Measurements from ENCODE around the gene PLIN5. TPM values are rescaled to one million over a fixed set of nuclear protein-coding genes. Genes with fewer than 3 reads are reported as not detected.

Gene PLIN5
- total and polyA plus RNA-seq, 4 donors, result 13.3 to 83.8 (median 56.6) TPM

DNA sequence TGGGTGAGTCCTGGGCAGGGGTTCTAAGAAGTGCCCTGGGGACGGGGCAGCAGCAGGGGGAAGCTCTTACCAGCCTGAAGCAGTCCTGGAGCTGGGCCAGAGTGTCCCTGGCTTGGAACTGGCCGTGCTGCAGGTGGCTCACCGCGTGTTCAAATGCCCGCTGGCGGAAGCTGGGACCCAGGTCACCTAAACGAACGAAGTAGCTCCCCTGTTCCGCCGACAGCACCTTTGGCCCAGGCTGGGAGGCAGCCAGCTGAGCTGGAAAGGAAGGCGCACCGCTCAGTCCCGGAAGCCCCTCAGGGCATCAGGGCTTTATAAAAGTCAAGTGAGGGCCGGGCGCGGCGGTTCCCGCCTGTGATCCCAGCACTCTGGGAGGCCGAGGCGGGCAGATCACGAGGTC, 26.3 kb downstream of the PLIN5 start:
- no peak for TF ChIP-seq SP1 (IDR thresholded peaks at IDR 0.05)
- TF ChIP-seq, protein P1, sequence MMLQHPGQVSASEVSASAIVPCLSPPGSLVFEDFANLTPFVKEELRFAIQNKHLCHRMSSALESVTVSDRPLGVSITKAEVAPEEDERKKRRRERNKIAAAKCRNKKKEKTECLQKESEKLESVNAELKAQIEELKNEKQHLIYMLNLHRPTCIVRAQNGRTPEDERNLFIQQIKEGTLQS (IDR thresholded peaks at IDR 0.05), result no peak
- TF ChIP-seq, protein P2, sequence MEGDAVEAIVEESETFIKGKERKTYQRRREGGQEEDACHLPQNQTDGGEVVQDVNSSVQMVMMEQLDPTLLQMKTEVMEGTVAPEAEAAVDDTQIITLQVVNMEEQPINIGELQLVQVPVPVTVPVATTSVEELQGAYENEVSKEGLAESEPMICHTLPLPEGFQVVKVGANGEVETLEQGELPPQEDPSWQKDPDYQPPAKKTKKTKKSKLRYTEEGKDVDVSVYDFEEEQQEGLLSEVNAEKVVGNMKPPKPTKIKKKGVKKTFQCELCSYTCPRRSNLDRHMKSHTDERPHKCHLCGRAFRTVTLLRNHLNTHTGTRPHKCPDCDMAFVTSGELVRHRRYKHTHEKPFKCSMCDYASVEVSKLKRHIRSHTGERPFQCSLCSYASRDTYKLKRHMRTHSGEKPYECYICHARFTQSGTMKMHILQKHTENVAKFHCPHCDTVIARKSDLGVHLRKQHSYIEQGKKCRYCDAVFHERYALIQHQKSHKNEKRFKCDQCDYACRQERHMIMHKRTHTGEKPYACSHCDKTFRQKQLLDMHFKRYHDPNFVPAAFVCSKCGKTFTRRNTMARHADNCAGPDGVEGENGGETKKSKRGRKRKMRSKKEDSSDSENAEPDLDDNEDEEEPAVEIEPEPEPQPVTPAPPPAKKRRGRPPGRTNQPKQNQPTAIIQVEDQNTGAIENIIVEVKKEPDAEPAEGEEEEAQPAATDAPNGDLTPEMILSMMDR (IDR thresholded peaks at IDR 0.05; ENCODE audit: low read depth, low read length, missing input control), result no peak
- no peak for TF ChIP-seq FOXA2 (IDR thresholded peaks at IDR 0.05)
- peaks cover 15 to 70% (median 28%) of the 10 kb centered on the region in 4 donors for H3K36me3 ChIP-seq (ENCODE audit: control insufficient read depth in 4 of 4, insufficient read depth in 3 of 4, low read depth in 1 of 4, low read length in 3 of 4)
- H3K4me1 ChIP-seq (ENCODE audit: control insufficient read depth in 4 of 4, insufficient read depth in 4 of 4, low read length in 3 of 4), result no peaks in the 10 kb centered on the region
- DNase-seq (ENCODE audit: low spot score), result no peak
- H3K9me3 ChIP-seq (ENCODE audit: control insufficient read depth in 4 of 4, low read length in 3 of 4), result no peaks in the 10 kb centered on the region
- no peak overlapping the region for H3K9ac ChIP-seq (ENCODE audit: low read depth in 1 of 2, low read length in 2 of 2)
- 89% methylated on average over 21 of the region's 21 CpGs for WGBS
- H3K27ac ChIP-seq (ENCODE audit: low read depth in 1 of 2, low read length in 2 of 2), result no peak overlapping the region
- no peak overlapping the region for H3K4me3 ChIP-seq (ENCODE audit: low read depth in 1 of 3, low read length in 3 of 3)
- H3K27me3 ChIP-seq (ENCODE audit: control insufficient read depth in 4 of 4, insufficient read depth in 4 of 4, low read length in 3 of 4), result no peaks in the 10 kb centered on the region

DNA sequence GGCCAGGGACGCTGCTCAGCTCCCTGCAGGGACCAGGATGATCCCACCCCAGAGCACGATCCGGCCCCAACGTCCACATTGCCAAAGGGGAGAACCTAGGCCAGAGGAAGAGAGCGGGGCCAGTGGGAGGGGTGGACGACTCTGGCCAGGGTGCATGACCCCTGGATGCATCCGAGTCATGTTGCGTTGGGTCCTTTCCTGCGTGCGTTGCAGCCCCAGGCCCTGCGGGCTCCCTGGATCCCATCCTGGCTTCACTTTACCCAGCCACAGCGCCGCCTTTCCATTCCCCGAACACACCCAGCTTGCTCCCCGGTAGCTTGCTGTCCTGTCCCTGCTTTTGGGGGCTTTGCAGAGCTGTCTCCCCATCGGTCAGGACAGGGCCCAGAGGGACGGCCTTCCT, 27.2 kb downstream of the PLIN5 start:
- Histone ChIP-seq H3K27me3 (ENCODE audit: control insufficient read depth in 4 of 4, insufficient read depth in 4 of 4, low read length in 3 of 4) (no peaks in the 10 kb centered on the region), H3K4me3 (ENCODE audit: low read depth in 1 of 3, low read length in 3 of 3) (no peak overlapping the region), H3K9me3 (ENCODE audit: control insufficient read depth in 4 of 4, low read length in 3 of 4) (no peaks in the 10 kb centered on the region), H3K27ac (ENCODE audit: low read depth in 1 of 2, low read length in 2 of 2) (no peak overlapping the region), H3K4me1 (ENCODE audit: control insufficient read depth in 4 of 4, insufficient read depth in 4 of 4, low read length in 3 of 4) (no peaks in the 10 kb centered on the region), H3K36me3 (ENCODE audit: control insufficient read depth in 4 of 4, insufficient read depth in 3 of 4, low read depth in 1 of 4, low read length in 3 of 4) (peaks cover 8 to 71% (median 23%) of the 10 kb centered on the region in 4 donors), H3K9ac (ENCODE audit: low read depth in 1 of 2, low read length in 2 of 2) (no peak overlapping the region)
- no peak for DNase-seq (ENCODE audit: low spot score)
- WGBS, result 88% methylated on average over 17 of the region's 17 CpGs
- TF ChIP-seq, protein P2 (IDR thresholded peaks at IDR 0.05; ENCODE audit: low read depth, low read length, missing input control), result no peak
- TF ChIP-seq SP1 (IDR thresholded peaks at IDR 0.05), result no peak
- no peak for TF ChIP-seq NR2F2 (IDR thresholded peaks at IDR 0.05)
- TF ChIP-seq HNF4A (conservative IDR thresholded peaks at IDR 0.05), result no peak
- TF ChIP-seq, protein P3, sequence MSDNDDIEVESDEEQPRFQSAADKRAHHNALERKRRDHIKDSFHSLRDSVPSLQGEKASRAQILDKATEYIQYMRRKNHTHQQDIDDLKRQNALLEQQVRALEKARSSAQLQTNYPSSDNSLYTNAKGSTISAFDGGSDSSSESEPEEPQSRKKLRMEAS (IDR thresholded peaks at IDR 0.05), result no peak
- TF ChIP-seq, protein P1 (IDR thresholded peaks at IDR 0.05), result no peak

DNA sequence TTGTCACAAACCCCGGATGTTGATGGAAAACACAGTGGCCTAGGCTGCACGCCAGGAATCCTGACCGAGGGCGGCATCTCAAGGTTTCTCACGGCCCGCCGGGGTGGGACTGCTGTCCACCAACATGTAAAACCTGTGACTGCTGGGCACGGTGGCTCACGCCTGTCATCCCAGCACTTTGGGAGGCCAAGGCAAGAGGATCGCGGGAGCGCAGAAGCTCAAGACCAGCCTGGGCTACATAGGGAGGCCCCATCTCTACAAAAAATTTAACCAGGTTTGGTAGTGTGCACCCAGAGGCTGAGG, 27.9 kb downstream of the PLIN5 start:
- TF ChIP-seq HNF4G (IDR thresholded peaks at IDR 0.05) (no peak), HNF4A (conservative IDR thresholded peaks at IDR 0.05) (no peak), RAD21 (IDR thresholded peaks at IDR 0.05) (no peak), JUND (IDR thresholded peaks at IDR 0.05) (no peak), NR2F2 (IDR thresholded peaks at IDR 0.05) (no peak), GABPA (IDR thresholded peaks at IDR 0.05 in 1 of 2, conservative IDR thresholded peaks at IDR 0.05 in 1 of 2) (no peak), YY1 (IDR thresholded peaks at IDR 0.05) (no peak), SP1 (IDR thresholded peaks at IDR 0.05) (no peak), TAF1 (conservative IDR thresholded peaks at IDR 0.05) (no peak), EGR1 (IDR thresholded peaks at IDR 0.05; ENCODE audit: low read depth in 2 of 2) (no peak), FOXA1 (IDR thresholded peaks at IDR 0.05) (no peak)
- TF ChIP-seq, protein P2 (IDR thresholded peaks at IDR 0.05; ENCODE audit: low read depth, low read length, missing input control), result no peak
- TF ChIP-seq, protein P4, sequence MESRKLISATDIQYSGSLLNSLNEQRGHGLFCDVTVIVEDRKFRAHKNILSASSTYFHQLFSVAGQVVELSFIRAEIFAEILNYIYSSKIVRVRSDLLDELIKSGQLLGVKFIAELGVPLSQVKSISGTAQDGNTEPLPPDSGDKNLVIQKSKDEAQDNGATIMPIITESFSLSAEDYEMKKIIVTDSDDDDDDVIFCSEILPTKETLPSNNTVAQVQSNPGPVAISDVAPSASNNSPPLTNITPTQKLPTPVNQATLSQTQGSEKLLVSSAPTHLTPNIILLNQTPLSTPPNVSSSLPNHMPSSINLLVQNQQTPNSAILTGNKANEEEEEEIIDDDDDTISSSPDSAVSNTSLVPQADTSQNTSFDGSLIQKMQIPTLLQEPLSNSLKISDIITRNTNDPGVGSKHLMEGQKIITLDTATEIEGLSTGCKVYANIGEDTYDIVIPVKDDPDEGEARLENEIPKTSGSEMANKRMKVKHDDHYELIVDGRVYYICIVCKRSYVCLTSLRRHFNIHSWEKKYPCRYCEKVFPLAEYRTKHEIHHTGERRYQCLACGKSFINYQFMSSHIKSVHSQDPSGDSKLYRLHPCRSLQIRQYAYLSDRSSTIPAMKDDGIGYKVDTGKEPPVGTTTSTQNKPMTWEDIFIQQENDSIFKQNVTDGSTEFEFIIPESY (IDR thresholded peaks at IDR 0.05), result no peak
- TF ChIP-seq, protein P3 (IDR thresholded peaks at IDR 0.05), result no peak
- TF ChIP-seq, protein P1 (IDR thresholded peaks at IDR 0.05), result no peak
- H3K27ac ChIP-seq (ENCODE audit: low read depth in 1 of 2, low read length in 2 of 2), result no peak overlapping the region
- H3K9me3 ChIP-seq (ENCODE audit: control insufficient read depth in 4 of 4, low read length in 3 of 4), result no peaks in the 10 kb centered on the region
- no peak for DNase-seq (ENCODE audit: low spot score)
- H3K4me3 ChIP-seq (ENCODE audit: low read depth in 1 of 3, low read length in 3 of 3), result no peak overlapping the region
- H3K4me1 ChIP-seq (ENCODE audit: control insufficient read depth in 4 of 4, insufficient read depth in 4 of 4, low read length in 3 of 4), result no peaks in the 10 kb centered on the region
- WGBS, result 88% methylated on average over 12 of the region's 12 CpGs
- no peak overlapping the region for H3K9ac ChIP-seq (ENCODE audit: low read depth in 1 of 2, low read length in 2 of 2)
- peaks cover 8 to 75% (median 20%) of the 10 kb centered on the region in 4 donors for H3K36me3 ChIP-seq (ENCODE audit: control insufficient read depth in 4 of 4, insufficient read depth in 3 of 4, low read depth in 1 of 4, low read length in 3 of 4)
- no peaks in the 10 kb centered on the region for H3K27me3 ChIP-seq (ENCODE audit: control insufficient read depth in 4 of 4, insufficient read depth in 4 of 4, low read length in 3 of 4)

Data from liver (tissue), 9 donors.